GM18867 (cell line): Measurements from ENCODE around the gene CPNE9.

Experiments
- ATAC-seq: cut with Tn5 transposase; IDR thresholded peaks from one replicate; pipeline ENCODE4 v1.9.1; 2021; ENCODE audit warnings: mild to moderate bottlenecking, moderate library complexity; ENCODE audit not compliant: unreplicated experiment

The CPNE9 gene

DNA sequence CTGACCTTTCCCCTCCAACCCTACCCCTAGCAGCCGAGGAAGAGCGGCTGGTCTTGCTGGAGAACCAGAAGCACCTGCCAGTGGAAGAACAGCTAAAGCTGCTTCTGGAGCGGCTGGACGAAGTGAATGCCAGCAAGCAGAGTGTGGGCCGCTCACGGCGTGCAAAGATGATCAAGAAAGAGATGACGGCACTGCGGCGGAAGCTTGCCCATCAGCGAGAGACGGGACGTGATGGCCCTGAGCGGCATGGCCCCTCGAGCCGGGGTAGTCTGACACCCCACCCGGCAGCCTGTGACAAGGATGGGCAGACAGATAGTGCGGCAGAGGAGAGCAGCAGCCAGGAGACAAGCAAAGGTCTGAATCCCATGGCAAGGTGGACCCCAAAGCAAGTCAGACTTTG, 39.9 kb downstream of the CPNE9 start:
- no peak for ATAC-seq

DNA sequence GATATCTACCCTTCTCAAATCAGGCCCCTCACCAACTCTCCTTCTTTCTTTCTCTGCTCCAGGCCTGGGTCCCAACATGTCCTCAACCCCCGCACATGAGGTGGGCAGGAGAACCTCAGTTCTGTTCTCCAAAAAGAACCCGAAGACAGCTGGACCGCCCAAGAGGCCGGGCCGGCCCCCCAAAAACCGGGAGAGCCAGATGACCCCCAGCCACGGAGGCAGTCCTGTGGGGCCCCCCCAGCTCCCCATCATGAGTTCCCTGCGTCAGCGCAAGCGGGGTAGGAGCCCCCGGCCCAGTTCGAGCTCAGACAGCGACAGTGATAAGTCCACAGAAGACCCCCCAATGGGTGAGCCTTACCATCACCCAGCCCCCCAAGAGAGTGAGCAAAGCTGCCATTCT, 40.5 kb downstream of the CPNE9 start:
- no peak for ATAC-seq

GRCh38 chr3:9745521-9745920, 41.9 kb downstream of the CPNE9 start:
- no peak for ATAC-seq

- ATAC-seq = no peak
Observed at GRCh38 chr3:9746330-9746729, 42.7 kb downstream of the CPNE9 start.

- peak; percentile 24 for ATAC-seq
Observed at GRCh38 chr3:9747267-9747666, 43.6 kb downstream of the CPNE9 start.

DNA sequence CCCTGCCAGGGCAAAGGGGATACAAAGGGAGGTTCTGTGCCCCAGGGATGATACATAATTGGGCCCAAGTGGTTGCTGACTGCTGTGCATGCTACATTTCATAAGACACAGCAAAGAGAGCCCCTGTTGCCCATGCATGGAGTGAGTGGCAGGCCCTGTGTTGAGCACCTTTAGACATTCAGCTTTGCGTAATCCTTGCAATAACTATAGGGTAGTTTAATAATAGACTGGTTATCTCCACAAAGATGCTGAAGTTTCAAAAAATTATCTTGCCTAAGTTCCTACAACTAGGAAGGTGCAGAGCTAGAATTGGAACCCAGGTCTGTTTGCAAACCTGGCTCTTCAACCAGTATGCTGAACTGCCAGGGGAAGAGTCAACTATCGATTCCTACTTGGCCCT, 44.4 kb downstream of the CPNE9 start:
- ATAC-seq = no peak

DNA sequence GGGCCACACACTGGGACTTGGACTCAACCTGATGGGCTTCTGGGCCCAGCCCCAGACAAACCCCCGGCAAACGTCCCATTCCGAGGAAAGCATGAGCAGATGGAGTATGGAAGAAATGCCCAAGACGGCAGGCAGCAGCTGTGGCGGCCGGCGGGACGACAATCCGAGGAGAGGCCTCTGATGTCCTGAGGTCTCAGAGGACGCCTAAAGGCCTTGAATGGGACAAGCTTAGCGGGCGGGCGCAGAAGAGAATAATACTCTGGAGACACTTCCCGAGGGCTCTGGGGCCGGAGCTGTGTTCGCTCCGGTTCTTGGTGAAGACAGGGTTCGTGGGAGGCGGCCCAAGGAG, 45.6 kb downstream of the CPNE9 start:
- no peak for ATAC-seq

DNA sequence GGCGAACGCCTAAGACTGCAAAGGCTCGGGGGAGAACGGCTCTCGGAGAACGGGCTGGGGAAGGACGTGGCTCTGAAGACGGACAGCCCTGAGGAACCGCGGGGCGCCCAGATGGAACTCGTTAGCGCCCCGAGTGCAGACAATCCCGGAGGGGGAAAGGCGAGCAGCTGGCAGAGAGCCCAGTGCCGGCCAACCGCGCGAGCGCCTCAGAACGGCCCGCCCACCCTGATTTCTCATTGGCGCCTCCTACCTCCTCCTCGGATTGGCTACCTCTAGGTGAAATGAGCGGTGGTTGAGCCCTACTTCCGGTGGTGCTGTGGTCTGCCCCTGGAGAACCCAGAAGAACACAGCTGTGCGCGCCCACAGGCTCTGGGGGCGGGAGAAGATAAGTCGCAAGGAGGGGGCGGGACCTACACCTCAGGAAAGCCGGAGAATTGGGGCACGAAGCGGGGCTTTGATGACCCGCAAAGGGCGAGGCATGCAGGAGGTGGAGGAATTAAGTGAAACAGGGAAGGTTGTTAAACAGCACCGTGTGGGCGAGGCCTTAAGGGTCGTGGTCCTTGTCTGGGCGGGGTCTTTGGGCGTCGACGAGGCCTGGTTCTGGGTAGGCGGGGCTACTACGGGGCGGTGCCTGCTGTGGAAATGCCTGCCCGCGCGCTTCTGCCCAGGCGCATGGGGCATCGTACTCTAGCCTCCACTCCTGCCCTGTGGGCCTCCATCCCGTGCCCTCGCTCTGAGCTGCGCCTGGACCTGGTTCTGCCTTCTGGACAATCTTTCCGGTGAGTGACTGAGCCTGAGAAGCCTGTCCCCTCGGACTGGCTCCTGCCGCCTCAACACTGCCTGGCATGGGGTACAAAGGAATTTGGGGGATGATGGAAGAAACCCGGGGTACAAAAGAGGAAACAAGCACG, 46.3 kb downstream of the CPNE9 start, which contains the start of gene OGG1:
TSS of gene OGG1 (plus strand) at position 308 of the 911 bp plus-strand sequence. CDS start at position 643, 335 bp downstream.
- peak; percentile 90 for ATAC-seq

DNA sequence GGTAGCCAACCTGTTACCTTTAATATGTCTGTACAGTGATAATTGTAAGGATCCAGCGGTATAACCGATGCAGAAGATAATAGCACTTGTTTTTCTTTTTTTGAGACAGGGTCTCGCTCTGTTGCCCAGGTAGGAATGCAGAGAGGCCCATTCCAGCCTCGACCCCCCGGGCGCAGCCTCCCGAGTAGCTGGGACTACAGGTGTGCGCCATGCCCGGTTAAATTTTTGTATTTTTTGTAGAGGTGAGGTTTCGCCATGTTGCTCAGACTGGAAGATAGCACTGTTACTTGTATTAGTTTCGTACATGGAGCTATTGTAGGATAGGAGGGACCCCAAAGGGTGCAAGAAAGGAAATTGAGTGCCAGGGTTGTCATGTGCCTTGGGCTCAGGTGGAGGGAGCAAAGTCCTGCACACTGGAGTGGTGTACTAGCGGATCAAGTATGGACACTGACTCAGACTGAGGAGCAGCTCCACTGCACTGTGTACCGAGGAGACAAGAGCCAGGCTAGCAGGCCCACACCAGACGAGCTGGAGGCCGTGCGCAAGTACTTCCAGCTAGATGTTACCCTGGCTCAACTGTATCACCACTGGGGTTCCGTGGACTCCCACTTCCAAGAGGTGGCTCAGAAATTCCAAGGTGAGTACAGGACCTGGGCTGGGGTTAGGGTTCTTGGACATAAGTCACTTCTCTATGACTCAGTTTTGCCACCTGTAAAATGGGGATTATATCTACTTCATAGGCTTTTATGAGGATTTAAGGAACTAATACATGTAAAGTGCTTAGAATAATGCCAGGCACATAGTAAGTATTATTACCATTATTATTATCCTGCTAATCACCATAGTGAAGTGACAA, 47.2 kb downstream of the CPNE9 start:
- no peak for ATAC-seq

GRCh38 chr3:9754678-9755077, 51.0 kb downstream of the CPNE9 start:
- no peak for ATAC-seq

DNA sequence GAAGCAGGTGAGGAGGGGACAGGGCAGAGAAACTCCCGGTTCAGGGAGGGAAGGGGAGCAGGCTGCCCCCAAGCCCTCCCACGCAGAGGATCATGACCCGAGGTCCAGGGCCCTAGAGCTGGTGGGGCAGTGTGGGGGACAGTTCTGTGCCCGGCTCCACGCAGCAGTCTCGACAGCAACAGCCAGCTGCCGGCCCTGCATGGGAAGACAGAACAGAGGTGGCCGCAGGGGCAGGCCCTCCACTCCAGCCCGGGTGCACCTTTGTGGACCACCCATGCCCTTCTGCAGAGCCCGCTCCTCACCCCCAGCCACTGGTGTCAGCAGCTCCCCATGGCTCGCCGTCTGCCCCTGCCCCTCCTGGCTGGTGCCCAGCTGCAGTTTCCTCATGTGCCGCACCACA, 53.8 kb downstream of the CPNE9 start:
- no peak for ATAC-seq

- no peak for ATAC-seq
Observed at GRCh38 chr3:9760779-9761505, 57.3 kb downstream of the CPNE9 start.

DNA sequence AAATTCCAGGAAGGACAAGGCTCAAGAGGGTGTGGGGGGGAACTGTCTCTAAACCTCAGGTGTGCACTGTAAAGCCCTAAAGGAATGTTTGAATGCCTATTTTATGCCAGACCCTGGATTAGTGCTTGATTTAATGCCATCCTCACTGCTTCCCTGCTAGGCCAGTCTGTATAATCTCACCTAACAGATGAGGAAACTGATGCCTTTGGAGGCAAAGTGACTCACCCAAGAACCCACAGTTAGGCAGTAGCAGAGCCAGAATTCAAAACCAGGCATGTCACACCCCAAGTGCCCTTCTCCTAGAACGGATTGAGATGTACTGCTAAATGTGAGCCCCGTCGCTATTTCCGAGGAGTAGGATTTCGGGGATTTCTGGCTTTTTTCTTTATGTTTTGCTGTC, 58.3 kb downstream of the CPNE9 start:
- no peak for ATAC-seq

DNA sequence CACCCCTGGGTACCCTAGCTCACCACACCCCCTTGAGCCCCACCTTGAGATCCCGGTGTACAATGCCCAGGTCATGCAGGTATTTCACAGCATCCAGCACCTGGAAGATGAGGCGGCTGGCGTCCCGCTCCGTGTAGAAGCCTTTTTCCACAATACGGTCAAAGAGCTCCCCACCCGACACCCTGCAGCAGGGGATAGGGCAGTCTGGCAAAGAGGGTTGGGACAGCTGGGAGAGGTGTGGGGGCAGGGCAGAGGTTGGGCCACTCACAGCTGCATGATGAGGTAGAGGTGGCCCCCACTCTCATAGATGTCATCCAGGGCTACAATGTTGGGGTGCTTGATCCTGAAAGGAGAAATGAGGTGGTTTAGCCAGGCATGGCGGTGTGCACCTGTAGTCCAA, 59.2 kb downstream of the CPNE9 start:
- no peak for ATAC-seq

GRCh38 chr3:9765865-9766264, 62.2 kb downstream of the CPNE9 start:
- ATAC-seq = no peak

GRCh38 chr3:9767418-9767817, 63.8 kb downstream of the CPNE9 start:
- no peak for ATAC-seq

GRCh38 chr3:9768141-9768775, 64.6 kb downstream of the CPNE9 start:
- ATAC-seq = no peak

DNA sequence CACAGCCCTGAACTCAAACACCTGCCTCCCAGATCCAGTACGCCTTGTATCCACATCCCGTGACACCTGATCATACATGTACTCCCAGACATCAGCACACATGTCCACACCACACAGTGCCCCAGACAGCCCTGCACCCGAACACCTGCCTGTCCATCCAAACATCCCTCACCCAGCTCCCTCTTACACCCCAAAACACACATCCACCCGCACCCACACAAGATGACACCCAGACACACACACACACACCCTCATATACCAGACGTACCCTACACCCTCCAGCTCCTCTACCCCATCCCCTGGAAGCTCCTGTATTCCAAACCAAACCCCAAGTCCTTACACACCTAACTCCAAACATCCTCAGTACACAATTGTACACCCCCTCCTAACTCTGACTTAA, 65.4 kb downstream of the CPNE9 start:
- no peak for ATAC-seq

GRCh38 chr3:9769426-9770275, 66.0 kb downstream of the CPNE9 start, which contains the start of gene CAMK1:
Gene CAMK1, minus strand, starts transcription at chr3:9769947. Its CDS starts 2,198 bp downstream, at chr3:9767749.
- ATAC-seq = no peak
